HepG2 (cell line): ENCODE data around the gene HLF. TPM values are rescaled to one million over a fixed set of nuclear protein-coding genes. Genes with fewer than 3 reads are reported as not detected.

ENCODE experiments used
- CBX5 ChIP-seq: sonication (generic); formaldehyde crosslinking; IDR thresholded peaks from 2 replicates; pipeline ENCODE4 v1.4.0; 2020; ENCODE audit warnings: missing genetic modification reagents, borderline replicate concordance
- DDIT3 ChIP-seq: sonication (generic); formaldehyde crosslinking; IDR thresholded peaks from 2 replicates; pipeline ENCODE4 v1.4.0; 2020; ENCODE audit warnings: mild to moderate bottlenecking, missing genetic modification reagents
- GFI1 ChIP-seq: sonication (generic); formaldehyde crosslinking; IDR thresholded peaks from 2 replicates; pipeline ENCODE4 v1.5.0; 2020; ENCODE audit warnings: missing genetic modification reagents, mild to moderate bottlenecking, borderline replicate concordance
- HINFP ChIP-seq: sonication (generic); formaldehyde crosslinking; IDR thresholded peaks from 2 replicates; pipeline ENCODE4 v1.4.0; 2020; ENCODE audit warnings: low read depth, mild to moderate bottlenecking, missing genetic modification reagents
- HNF4A ChIP-seq: sonication (generic); formaldehyde crosslinking; IDR thresholded peaks from 2 replicates; pipeline ENCODE4 v1.4.0; 2020; ENCODE audit warnings: missing genetic modification reagents
- MTA3 ChIP-seq: sonication (generic); formaldehyde crosslinking; IDR thresholded peaks from 2 replicates; pipeline ENCODE4 v1.4.0; 2020; ENCODE audit warnings: missing genetic modification reagents
- NR0B2 ChIP-seq: sonication (generic); formaldehyde crosslinking; IDR thresholded peaks from 2 replicates; pipeline ENCODE4 v1.4.0; 2020; ENCODE audit warnings: mild to moderate bottlenecking, missing genetic modification reagents
- PHB2 ChIP-seq: fragments of 450-650 bp; IDR thresholded peaks from 2 replicates; pipeline ENCODE4 v1.6.1; 2018; ENCODE audit not compliant: partially characterized antibody
- STAG1 ChIP-seq: sonication (generic); formaldehyde crosslinking; IDR thresholded peaks from 2 replicates; pipeline ENCODE4 v1.4.0; 2020; ENCODE audit warnings: missing genetic modification reagents
- ZBTB10 ChIP-seq: sonication (generic); formaldehyde crosslinking; IDR thresholded peaks from 2 replicates; pipeline ENCODE4 v1.4.0; 2020; ENCODE audit warnings: missing genetic modification reagents, borderline replicate concordance
- ZBTB37 ChIP-seq: sonication (generic); formaldehyde crosslinking; IDR thresholded peaks from 2 replicates; pipeline ENCODE4 v1.4.0; 2020; ENCODE audit warnings: mild to moderate bottlenecking, missing genetic modification reagents
- ZNF280D ChIP-seq: sonication (generic); formaldehyde crosslinking; IDR thresholded peaks from 2 replicates; pipeline ENCODE4 v1.5.1; 2020; ENCODE audit warnings: mild to moderate bottlenecking, missing genetic modification reagents
- ZNF501 ChIP-seq: sonication (generic); formaldehyde crosslinking; IDR thresholded peaks from 2 replicates; pipeline ENCODE4 v1.5.1; 2020; ENCODE audit warnings: mild to moderate bottlenecking, moderate library complexity, missing genetic modification reagents
- ZNF710 ChIP-seq: sonication (generic); formaldehyde crosslinking; IDR thresholded peaks from 2 replicates; pipeline ENCODE4 v1.5.0; 2020; ENCODE audit warnings: mild to moderate bottlenecking, missing genetic modification reagents, borderline replicate concordance
- polyA plus RNA-seq, 8 experiments: library from polyadenylated mRNA; depleted of rRNA in 3 of 8; stranded (reverse) in 7 of 8; unstranded in 1 of 8; fragments of >200 nt; fragmentation: Illumina TruSeq in 4 of 8; extraction: Trizol in 4 of 8; gene quantifications; 2 replicates each; pipeline versions ENCODE4 v1.2.1 to v1.2.3, GENCODE V29; 2011 to 2016; ENCODE audit warnings: low read depth in 4 of 8, missing spikeins in 1 of 8, mixed read lengths in 1 of 8; ENCODE audit not compliant: insufficient read depth in 1 of 8
- total RNA-seq, 5 experiments: library from RNA; depleted of rRNA; stranded (reverse); fragments of >200 nt; fragmentation: Illumina TruSeq; extraction: Trizol; gene quantifications; 2 replicates each; pipeline ENCODE4 v1.2.3, GENCODE V29; 2016; ENCODE audit warnings: low read depth in 1 of 5

The HLF gene
- total and polyA plus RNA-seq, 2 of the 13 experiments (the other 11 are each of a cell fraction or from before 2014, with no cell fraction given) = 202 to 346 TPM

- TF ChIP-seq HINFP (CRISPR knock-in tag) = 0 out of 2 replicates have a peak, but pooled peaks have one; percentile 13
- 0 out of 2 replicates have a peak, but pooled peaks have one; percentile 2 for TF ChIP-seq STAG1 (CRISPR knock-in tag)
- TF ChIP-seq ZNF280D (CRISPR knock-in tag) = no peak
- no peak for TF ChIP-seq MTA3 (CRISPR knock-in tag)
- no peak for TF ChIP-seq GFI1
- 0 out of 2 replicates have a peak, but pooled peaks have one; percentile 9 for TF ChIP-seq NR0B2
- no peak for TF ChIP-seq PHB2
- TF ChIP-seq HNF4A (CRISPR knock-in tag) = no peak
- 0 out of 2 replicates have a peak, but pooled peaks have one; percentile 42 for TF ChIP-seq CBX5
- no peak for TF ChIP-seq ZBTB10 (CRISPR knock-in tag)
- no peak for TF ChIP-seq ZNF501 (CRISPR knock-in tag)
- peak; percentile 25; the same call in 1 of the 2 replicates for TF ChIP-seq ZNF710
- TF ChIP-seq DDIT3 = no peak
- TF ChIP-seq ZBTB37 = peak; percentile 66; the same call in 1 of the 2 replicates
Observed at GRCh38 chr17:55283256-55283965, 18.7 kb downstream of the HLF start (continued).
